Loucy (cell line): ENCODE data around the gene SAMD8.
"Not testable (repeated sequence)": the region's sequence is repeated elsewhere in the genome, so short reads cannot be mapped to it uniquely, and the experiment has no call there.

ENCODE experiments used
- H2AFZ ChIP-seq: fragments of 200-600 bp; sonication (generic); 2 replicates; pipeline ENCODE4 v1.6.0; 2016; ENCODE audit warnings: antibody characterized with exemption, mild to moderate bottlenecking, low read length, moderate library complexity
- H3F3A ChIP-seq: fragments of 200-600 bp; 2 replicates; pipeline ENCODE4 v1.6.0; 2016; ENCODE audit warnings: antibody characterized with exemption, low read depth, mild to moderate bottlenecking
- H3K27me3 ChIP-seq: fragments of 200-600 bp; sonication (generic); 2 replicates; pipeline ENCODE4 v1.6.1; 2014; ENCODE audit warnings: low read length, mild to moderate bottlenecking; ENCODE audit not compliant: insufficient read depth, poor library complexity, severe bottlenecking
- H3K36me3 ChIP-seq: fragments of 200-600 bp; sonication (generic); 2 replicates; pipeline ENCODE4 v1.6.1; 2016; ENCODE audit warnings: low read length; ENCODE audit not compliant: insufficient read depth
- H3K4me1 ChIP-seq: fragments of 200-600 bp; sonication (generic); 2 replicates; pipeline ENCODE4 v1.5.1; 2014; ENCODE audit warnings: low read length, mild to moderate bottlenecking; ENCODE audit not compliant: insufficient read depth, poor library complexity, severe bottlenecking
- H3K4me2 ChIP-seq: fragments of 200-600 bp; sonication (generic); 2 replicates; pipeline ENCODE4 v1.6.0; 2014; ENCODE audit warnings: antibody characterized with exemption, low read length, low read depth, mild to moderate bottlenecking; ENCODE audit not compliant: poor library complexity, severe bottlenecking
- H3K4me3 ChIP-seq: fragments of 200-600 bp; sonication (generic); 2 replicates; pipeline ENCODE4 v1.5.1; 2014; ENCODE audit warnings: low read length, mild to moderate bottlenecking, mixed read lengths; ENCODE audit not compliant: poor library complexity, severe bottlenecking
- H3K79me2 ChIP-seq: fragments of 200-600 bp; sonication (generic); 2 replicates; pipeline ENCODE4 v1.6.1; 2014; ENCODE audit warnings: low read length; ENCODE audit not compliant: insufficient read depth
- H3K9ac ChIP-seq: fragments of 200-600 bp; sonication (generic); 2 replicates; pipeline ENCODE4 v1.6.0; 2014; ENCODE audit warnings: mild to moderate bottlenecking, low read depth, low read length, moderate library complexity; ENCODE audit not compliant: poor library complexity, severe bottlenecking
- H3K9me2 ChIP-seq: fragments of 200-600 bp; sonication (generic); replicated peaks from 2 replicates; pipeline ENCODE4 v1.6.1; 2016; ENCODE audit warnings: low read depth, low read length, mixed read lengths
- H3K9me3 ChIP-seq: fragments of 200-600 bp; sonication (generic); 2 replicates; pipeline ENCODE4 v1.6.1; 2014; ENCODE audit warnings: mild to moderate bottlenecking, antibody characterized with exemption, low read length, low read depth; ENCODE audit not compliant: insufficient read depth
- H4K20me1 ChIP-seq: fragments of 200-600 bp; sonication (generic); 2 replicates; pipeline ENCODE4 v1.6.0; 2014; ENCODE audit warnings: antibody characterized with exemption, low read length, mild to moderate bottlenecking; ENCODE audit not compliant: insufficient read depth, poor library complexity, severe bottlenecking
- EZH2phosphoT487 ChIP-seq: fragments of 200-600 bp; IDR thresholded peaks from 2 replicates; pipeline ENCODE4 v1.6.1; 2018; ENCODE audit warnings: antibody characterized with exemption, mild to moderate bottlenecking, moderate library complexity, borderline replicate concordance
- TF ChIP-seq, protein P1 (sequence below): fragments of 200-600 bp; sonication (generic); conservative IDR thresholded peaks from 2 replicates; pipeline ENCODE4 v1.5.1; 2014; ENCODE audit warnings: mild to moderate bottlenecking, antibody characterized with exemption, low read length

SAMD8 gene

GRCh38 chr10:75129537-75129936 is 18.1 kb downstream of the SAMD8 start:
- H3K4me1 ChIP-seq: peaks cover 20% of the 10 kb centered on the region
- TF ChIP-seq, protein P1, sequence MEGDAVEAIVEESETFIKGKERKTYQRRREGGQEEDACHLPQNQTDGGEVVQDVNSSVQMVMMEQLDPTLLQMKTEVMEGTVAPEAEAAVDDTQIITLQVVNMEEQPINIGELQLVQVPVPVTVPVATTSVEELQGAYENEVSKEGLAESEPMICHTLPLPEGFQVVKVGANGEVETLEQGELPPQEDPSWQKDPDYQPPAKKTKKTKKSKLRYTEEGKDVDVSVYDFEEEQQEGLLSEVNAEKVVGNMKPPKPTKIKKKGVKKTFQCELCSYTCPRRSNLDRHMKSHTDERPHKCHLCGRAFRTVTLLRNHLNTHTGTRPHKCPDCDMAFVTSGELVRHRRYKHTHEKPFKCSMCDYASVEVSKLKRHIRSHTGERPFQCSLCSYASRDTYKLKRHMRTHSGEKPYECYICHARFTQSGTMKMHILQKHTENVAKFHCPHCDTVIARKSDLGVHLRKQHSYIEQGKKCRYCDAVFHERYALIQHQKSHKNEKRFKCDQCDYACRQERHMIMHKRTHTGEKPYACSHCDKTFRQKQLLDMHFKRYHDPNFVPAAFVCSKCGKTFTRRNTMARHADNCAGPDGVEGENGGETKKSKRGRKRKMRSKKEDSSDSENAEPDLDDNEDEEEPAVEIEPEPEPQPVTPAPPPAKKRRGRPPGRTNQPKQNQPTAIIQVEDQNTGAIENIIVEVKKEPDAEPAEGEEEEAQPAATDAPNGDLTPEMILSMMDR: no peak
- no peak for TF ChIP-seq EZH2phosphoT487
- peaks cover 7% of the 10 kb centered on the region; the same call in 1 of the 2 replicates for H3K36me3 ChIP-seq
- no peaks in the 10 kb centered on the region for H3K9me3 ChIP-seq
- no peaks in the 10 kb centered on the region for H3K27me3 ChIP-seq
- H3F3A ChIP-seq: no peaks in the 10 kb centered on the region; the same call in 1 of the 2 replicates
- H3K9ac ChIP-seq: no peak overlapping the region
- H3K4me2 ChIP-seq: no peak overlapping the region
- H3K9me2 ChIP-seq: no peaks in the 10 kb centered on the region
- peaks cover 6% of the 10 kb centered on the region for H4K20me1 ChIP-seq
- H3K79me2 ChIP-seq: peaks cover 52% of the 10 kb centered on the region; the same call in 1 of the 2 replicates
- H3K4me3 ChIP-seq: no peak overlapping the region
- no peak overlapping the region for H2AFZ ChIP-seq

- H3K4me2 ChIP-seq, H3K36me3 ChIP-seq, H3K9ac ChIP-seq, H3K9me2 ChIP-seq, H3K27me3 ChIP-seq, H3F3A ChIP-seq, H4K20me1 ChIP-seq, H3K4me3 ChIP-seq, H3K4me1 ChIP-seq, H2AFZ ChIP-seq, H3K9me3 ChIP-seq: not testable (repeated sequence)
- peaks cover 31% of the 10 kb centered on the region; the same call in 1 of the 2 replicates for H3K79me2 ChIP-seq
These were observed 22.2 kb downstream of the SAMD8 start for GRCh38 chr10:75133701-75134100.

- no peak overlapping the region for H3K4me2 ChIP-seq
- H3K79me2 ChIP-seq: peaks cover 31% of the 10 kb centered on the region; the same call in 1 of the 2 replicates
- no peak overlapping the region for H3K9ac ChIP-seq
These were observed 24.9 kb downstream of the SAMD8 start for GRCh38 chr10:75136346-75136745.

More at GRCh38 chr10:75136346-75136745, 24.9 kb downstream of the SAMD8 start:
- Histone ChIP-seq H3K36me3 (no peaks in the 10 kb centered on the region), H3K9me2 (no peaks in the 10 kb centered on the region), H4K20me1 (peaks cover 3% of the 10 kb centered on the region), H3K9me3 (no peaks in the 10 kb centered on the region), H3F3A (no peaks in the 10 kb centered on the region; the same call in 1 of the 2 replicates), H3K27me3 (no peaks in the 10 kb centered on the region), H3K4me1 (peaks cover 9% of the 10 kb centered on the region), H2AFZ (no peak overlapping the region), H3K4me3 (no peak overlapping the region)
- TF ChIP-seq, protein P1: no peak
- no peak for TF ChIP-seq EZH2phosphoT487
